Fibroblast of mammary gland (primary cell): ENCODE measurements around the gene LGR6.

Experiments
- DNase-seq: peaks from one replicate; pipeline ENCODE4 v3.0.0-alpha.2; 2010; ENCODE audit warnings: low read depth
- H3K4me3 ChIP-seq: 2 replicates; pipeline ENCODE4 v1.5.1; 2011; ENCODE audit warnings: low read depth, mild to moderate bottlenecking, low read length, moderate library complexity; ENCODE audit not compliant: control insufficient read depth
- CTCF ChIP-seq: conservative IDR thresholded peaks from 2 replicates; pipeline ENCODE4 v1.5.1; 2011; ENCODE audit warnings: low read depth, low read length, inconsistent platforms; ENCODE audit not compliant: control insufficient read depth, insufficient read depth

LGR6 gene

GRCh38 chr1:202149566-202149965 lies 44.0 kb upstream of the LGR6 start:
- H3K4me3 ChIP-seq, result no peak overlapping the region
- DNase-seq, result no peak
- TF ChIP-seq CTCF, result no peak

GRCh38 chr1:202150187-202150586 lies 43.4 kb upstream of the LGR6 start:
- no peak overlapping the region for H3K4me3 ChIP-seq
- TF ChIP-seq CTCF, result no peak
- DNase-seq, result no peak

- H3K4me3 ChIP-seq, result no peak overlapping the region
- no peak for TF ChIP-seq CTCF
- no peak for DNase-seq
Observed at GRCh38 chr1:202150602-202151001, 43.0 kb upstream of the LGR6 start.

GRCh38 chr1:202151045-202151444 lies 42.6 kb upstream of the LGR6 start:
- no peak overlapping the region for H3K4me3 ChIP-seq
- no peak for TF ChIP-seq CTCF
- no peak for DNase-seq

- no peak overlapping the region for H3K4me3 ChIP-seq
- DNase-seq, result no peak
- TF ChIP-seq CTCF, result no peak
Observed at GRCh38 chr1:202152399-202152798, 41.2 kb upstream of the LGR6 start.

- no peak overlapping the region for H3K4me3 ChIP-seq
- no peak for DNase-seq
- no peak for TF ChIP-seq CTCF
Observed at GRCh38 chr1:202153284-202153683, 40.3 kb upstream of the LGR6 start.

- H3K4me3 ChIP-seq, result no peak overlapping the region
- no peak for TF ChIP-seq CTCF
- DNase-seq, result no peak
Observed at GRCh38 chr1:202154148-202154765, 39.3 kb upstream of the LGR6 start.
